H1 (cell line): ENCODE data around the gene CCDC178. TPM values are rescaled to one million over a fixed set of nuclear protein-coding genes. Genes with fewer than 3 reads are reported as not detected.

Experiments used
- CTCF ChIA-PET: fragments of 300-600 bp; sonication (Branson Sonifier 250); formaldehyde crosslinking; loops from one replicate; lab custom pipeline; 2021; ENCODE audit not compliant: partially characterized antibody; lab: Charles Lee
- POLR2A ChIA-PET: fragments of 300-600 bp; sonication (Branson Sonifier 250); formaldehyde crosslinking; loops from one replicate; lab custom pipeline; 2021; ENCODE audit warnings: inconsistent platforms; ENCODE audit not compliant: partially characterized antibody; lab: Charles Lee
- DNase-seq, 2 experiments: peaks; one replicate each; pipeline versions ENCODE4 v3.0.0 to v3.0.0-alpha.2; 2010 to 2022; ENCODE audit warnings: low spot score in 2 of 2, low read depth in 1 of 2, mixed read lengths in 1 of 2
- FAIRE-seq: peaks from 2 replicates; lab custom pipeline; 2011; peaks lifted over from hg19 to GRCh38; lab: Jason Lieb, UNC
- H2AFZ ChIP-seq: 2 replicates; pipeline ENCODE4 v1.8.1; 2012; ENCODE audit warnings: low read length, inconsistent platforms
- H2AK5ac ChIP-seq: 2 replicates; pipeline ENCODE4 v1.6.1; 2013; ENCODE audit warnings: low read depth, low read length
- H2BK120ac ChIP-seq: replicated peaks from 2 replicates; pipeline ENCODE3; 2013; ENCODE audit warnings: low read depth, low read length, inconsistent platforms
- H2BK12ac ChIP-seq: 2 replicates; pipeline ENCODE4 v1.6.1; 2013; ENCODE audit warnings: low read depth, low read length
- H2BK15ac ChIP-seq: 2 replicates; pipeline ENCODE4 v1.6.1; 2013; ENCODE audit warnings: low read length
- H2BK20ac ChIP-seq: 2 replicates; pipeline ENCODE4 v1.6.1; 2013; ENCODE audit warnings: low read length
- H2BK5ac ChIP-seq: 2 replicates; pipeline ENCODE4 v1.6.1; 2013; ENCODE audit warnings: low read depth, low read length
- H3K14ac ChIP-seq: 2 replicates; pipeline ENCODE4 v1.6.1; 2013; ENCODE audit warnings: inconsistent platforms; ENCODE audit not compliant: insufficient read length
- H3K18ac ChIP-seq: 2 replicates; pipeline ENCODE4 v1.6.1; 2013; ENCODE audit warnings: low read length; ENCODE audit errors: extremely low read depth
- H3K23ac ChIP-seq: 2 replicates; pipeline ENCODE4 v1.6.1; 2013; ENCODE audit warnings: inconsistent platforms; ENCODE audit not compliant: insufficient read length
- H3K23me2 ChIP-seq: 2 replicates; pipeline ENCODE4 v1.6.1; 2013; ENCODE audit warnings: low read depth, low read length
- H3K27ac ChIP-seq: 2 replicates; pipeline ENCODE4 v1.6.1; 2011; ENCODE audit warnings: low read depth, low read length, inconsistent platforms
- H3K27me3 ChIP-seq, 4 experiments: replicated peaks in 1 of 4; 1 replicate in 1 of 4; 2 replicates in 3 of 4; pipeline versions ENCODE4 v1.6.1 to v1.8.1; 2011 to 2013; ENCODE audit warnings: low read length in 3 of 4, mild to moderate bottlenecking in 3 of 4, inconsistent platforms in 2 of 4, mixed read lengths in 2 of 4, moderate library complexity in 1 of 4; ENCODE audit not compliant: control insufficient read depth in 3 of 4, insufficient read depth in 3 of 4; ENCODE audit errors: extremely low read depth in 1 of 4
- H3K36me3 ChIP-seq, 4 experiments: 2 replicates each; pipeline versions ENCODE4 v1.6.1 to v1.8.1; 2011 to 2013; ENCODE audit warnings: mild to moderate bottlenecking in 4 of 4, low read length in 3 of 4, moderate library complexity in 2 of 4, control low read depth in 1 of 4, inconsistent platforms in 1 of 4; ENCODE audit not compliant: insufficient read depth in 4 of 4, control insufficient read depth in 2 of 4
- H3K4ac ChIP-seq: replicated peaks from 2 replicates; pipeline ENCODE3; 2013; ENCODE audit warnings: low read length, low read depth, mixed read lengths, inconsistent platforms; ENCODE audit not compliant: insufficient read length
- H3K4me1 ChIP-seq, 4 experiments: replicated peaks in 1 of 4; 1 replicate in 1 of 4; 2 replicates in 3 of 4; pipeline versions ENCODE4 v1.6.1 to v1.8.1; 2011 to 2013; ENCODE audit warnings: low read length in 3 of 4, inconsistent platforms in 2 of 4, mixed read lengths in 1 of 4; ENCODE audit not compliant: insufficient read depth in 4 of 4, control insufficient read depth in 3 of 4
- H3K4me2 ChIP-seq, 2 experiments: 2 replicates each; pipeline versions ENCODE4 v1.6.1 to v1.8.1; 2011 to 2013; ENCODE audit warnings: low read depth in 2 of 2, low read length in 2 of 2, control low read depth in 1 of 2, inconsistent platforms in 1 of 2, mild to moderate bottlenecking in 1 of 2; ENCODE audit not compliant: insufficient read depth in 1 of 2
- H3K4me3 ChIP-seq, 4 experiments: fragments of 200-600, 300-600 bp in 1 of 4; sonication (generic), shearing (Covaris generic), sonication (Bioruptor Twin) in 1 of 4; 2 replicates each; pipeline versions ENCODE4 v1.5.1 to v1.8.1; 2011 to 2016; ENCODE audit warnings: low read length in 4 of 4, low read depth in 3 of 4, control low read depth in 2 of 4, inconsistent platforms in 2 of 4, mild to moderate bottlenecking in 2 of 4, mixed read lengths in 1 of 4, moderate library complexity in 1 of 4; ENCODE audit not compliant: insufficient read depth in 2 of 4; ENCODE audit errors: extremely low read depth in 1 of 4
- H3K56ac ChIP-seq: replicated peaks from 2 replicates; pipeline ENCODE3; 2013; ENCODE audit warnings: low read depth, mild to moderate bottlenecking, mixed read lengths, low read length, inconsistent platforms; ENCODE audit not compliant: insufficient read length
- H3K79me1 ChIP-seq: 2 replicates; pipeline ENCODE4 v1.6.1; 2013; ENCODE audit warnings: low read depth, low read length, control low read depth
- H3K79me2 ChIP-seq, 2 experiments: 2 replicates each; pipeline versions ENCODE4 v1.6.1 to v1.8.1; 2012 to 2013; ENCODE audit warnings: low read length in 2 of 2, mild to moderate bottlenecking in 2 of 2, inconsistent platforms in 1 of 2; ENCODE audit not compliant: insufficient read depth in 2 of 2, control insufficient read depth in 1 of 2
- H3K9ac ChIP-seq, 4 experiments: replicated peaks in 1 of 4; 1 replicate in 1 of 4; 2 replicates in 3 of 4; pipeline versions ENCODE4 v1.6.1 to v1.8.1; 2011 to 2013; ENCODE audit warnings: low read depth in 3 of 4, low read length in 3 of 4, control low read depth in 2 of 4, mild to moderate bottlenecking in 2 of 4, moderate library complexity in 2 of 4, inconsistent platforms in 1 of 4; ENCODE audit errors: extremely low read depth in 1 of 4
- H3K9me3 ChIP-seq, 2 experiments: 2 replicates each; pipeline versions ENCODE4 v1.6.1 to v1.8.1; 2012 to 2013; ENCODE audit warnings: mild to moderate bottlenecking in 2 of 2, moderate library complexity in 2 of 2, control low read depth in 1 of 2, inconsistent platforms in 1 of 2, low read depth in 1 of 2, low read length in 1 of 2, mixed read lengths in 1 of 2; ENCODE audit not compliant: insufficient read depth in 2 of 2
- H4K20me1 ChIP-seq, 2 experiments: replicated peaks in 1 of 2; 2 replicates each; pipeline versions ENCODE3 to v1.8.1; 2011 to 2013; ENCODE audit warnings: inconsistent platforms in 2 of 2, low read length in 2 of 2, mild to moderate bottlenecking in 1 of 2; ENCODE audit not compliant: insufficient read depth in 2 of 2, control insufficient read depth in 1 of 2
- H4K5ac ChIP-seq: 2 replicates; pipeline ENCODE4 v1.6.1; 2013; ENCODE audit warnings: low read length, low read depth, mixed read lengths, inconsistent platforms; ENCODE audit not compliant: insufficient read length
- H4K8ac ChIP-seq: 2 replicates; pipeline ENCODE4 v1.8.0; 2013; ENCODE audit warnings: mild to moderate bottlenecking, moderate library complexity, low read length, inconsistent platforms; ENCODE audit not compliant: insufficient read depth; ENCODE audit errors: extremely low read depth
- H4K91ac ChIP-seq: replicated peaks from 2 replicates; pipeline ENCODE3; 2013; ENCODE audit warnings: low read length, mixed read lengths, inconsistent platforms; ENCODE audit not compliant: insufficient read length
- FOSL1 ChIP-seq: IDR thresholded peaks from 2 replicates; pipeline ENCODE4 v1.6.1; 2011; ENCODE audit warnings: mild to moderate bottlenecking, low read depth, low read length, moderate library complexity; ENCODE audit not compliant: insufficient read depth
- GABPA ChIP-seq: IDR thresholded peaks from 2 replicates; pipeline ENCODE4 v1.6.1; 2011; ENCODE audit warnings: mild to moderate bottlenecking, low read length, moderate library complexity, borderline replicate concordance; ENCODE audit not compliant: insufficient read depth
- HDAC6 ChIP-seq: IDR thresholded peaks from one replicate; pipeline ENCODE4 v1.7.1; 2012; ENCODE audit warnings: low read depth, mild to moderate bottlenecking, inconsistent platforms, low read length, moderate library complexity
- WGBS, 2 experiments: shearing (Covaris generic) in 1 of 2; methylation state at CpG; one replicate each; pipeline versions ENCODE4 v1.1.6 to v1.1.7; 2013 to 2015; ENCODE audit warnings: low lambda C conversion rate in 2 of 2, mixed read lengths in 2 of 2, inconsistent platforms in 1 of 2, low coverage in 1 of 2, missing lambda C conversion rate in 1 of 2; ENCODE audit not compliant: insufficient replicate concordance in 2 of 2, insufficient coverage in 1 of 2, insufficient read length in 1 of 2; ENCODE audit errors: extremely low coverage in 1 of 2, missing lambda C conversion rate in 1 of 2; 5-methylcytosine and 5-hydroxymethylcytosine counted together
- polyA plus RNA-seq, 7 experiments: library from polyadenylated mRNA; depleted of rRNA in 3 of 7; stranded (reverse) in 5 of 7; unstranded in 2 of 7; fragments of >200 nt in 5 of 7; fragments of 200-250 nt in 2 of 7; gene quantifications; 1 replicate in 5 of 7; 2 replicates in 1 of 7; 4 replicates in 1 of 7; pipeline versions ENCODE4 v1.2.1 to v1.2.3, GENCODE V29; 2011 to 2013; ENCODE audit warnings: missing spikeins in 2 of 7, mixed read lengths in 2 of 7
- total RNA-seq: library from RNA; stranded (reverse); fragmentation: NEBNext Ultra II Directional; extraction: Animal tissue kit (Norgen Biotek cat#: 25700); gene quantifications from 2 replicates; pipeline ENCODE4 v1.2.1, GENCODE V29; 2021

CCDC178 gene
- total and polyA plus RNA-seq, 2 of the 8 experiments (the other 6 are each of a cell fraction or from before 2014, with no cell fraction given): not detected

DNA sequence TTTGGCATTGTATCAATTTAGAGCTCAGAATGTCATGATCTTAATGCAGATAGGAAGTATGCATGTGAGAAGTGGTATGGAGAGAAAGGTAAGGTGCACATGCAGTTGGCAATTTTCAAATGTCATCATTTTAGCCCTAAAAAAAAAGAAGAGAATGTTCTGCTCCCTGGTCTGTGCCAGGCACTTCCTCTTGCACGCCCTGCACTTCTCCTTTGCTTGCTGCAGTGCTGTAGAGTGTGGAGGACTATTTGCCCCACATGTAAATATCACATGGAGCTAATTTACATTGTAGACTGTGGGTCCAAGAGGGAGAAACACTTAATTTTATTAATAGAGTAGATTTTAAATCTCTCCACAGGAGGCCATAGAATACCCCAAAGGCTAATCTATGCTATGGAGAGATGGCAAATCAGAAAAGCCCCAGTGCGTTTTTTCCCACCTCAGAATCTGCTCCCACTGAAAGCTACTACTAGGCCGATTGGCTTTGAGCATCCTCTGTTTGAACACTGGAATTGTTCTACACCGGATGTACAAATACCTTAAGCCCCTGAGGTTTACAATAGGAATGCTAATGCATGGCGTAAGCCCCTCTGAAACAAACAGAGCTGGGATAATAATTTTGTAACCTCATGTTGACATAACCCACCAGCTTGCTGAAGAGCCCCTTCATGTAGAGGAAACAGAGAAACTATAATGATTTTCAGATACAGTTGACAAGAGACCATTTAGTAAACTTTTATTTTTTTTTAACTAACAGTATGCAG lies 530.5 kb downstream of the CCDC178 start:
- H2BK15ac ChIP-seq: no peak overlapping the region
- H4K5ac ChIP-seq: no peak overlapping the region
- no peak overlapping the region for H2BK120ac ChIP-seq
- H2BK5ac ChIP-seq: no peak overlapping the region
- no peaks in the 10 kb centered on the region for H3K23me2 ChIP-seq
- H3K14ac ChIP-seq: no peak overlapping the region
- POLR2A ChIA-PET: no interaction called here
- FAIRE-seq: no peak
- no peak for DNase-seq
- H4K8ac ChIP-seq: no peak overlapping the region
- no peak overlapping the region for H4K91ac ChIP-seq
- H3K79me2 ChIP-seq: no peaks in the 10 kb centered on the region
- 91% methylated on average over 5 of the region's 5 CpGs; no CpG with 5 or more reads in 1 of the 2 experiments for WGBS, 2 experiments
- no peak overlapping the region for H3K56ac ChIP-seq
- TF ChIP-seq HDAC6 (no peak), FOSL1 (no peak), GABPA (no peak)
- no peaks in the 10 kb centered on the region for H3K27me3 ChIP-seq
- H3K4me1 ChIP-seq: no peaks in the 10 kb centered on the region
- CTCF ChIA-PET: interaction anchor here (1.0 to 2.6 kb wide), 7 partner anchors 8 to 235 kb away, joined by 3 to 12 read pairs (median 3); no protein-coding TSS in a partner anchor
- no peak overlapping the region for H3K9ac ChIP-seq
- H3K79me1 ChIP-seq: no peaks in the 10 kb centered on the region
- no peak overlapping the region for H2BK20ac ChIP-seq
- no peak overlapping the region for H3K4ac ChIP-seq
- H3K36me3 ChIP-seq: no peaks in the 10 kb centered on the region
- H3K4me2 ChIP-seq: no peak overlapping the region
- H3K18ac ChIP-seq: no peak overlapping the region
- no peak overlapping the region for H3K4me3 ChIP-seq
- H2AFZ ChIP-seq: no peak overlapping the region
- H3K9me3 ChIP-seq: no peaks in the 10 kb centered on the region
- no peak overlapping the region for H2AK5ac ChIP-seq
- no peak overlapping the region for H3K23ac ChIP-seq
- H4K20me1 ChIP-seq: no peaks in the 10 kb centered on the region
- H3K27ac ChIP-seq: no peak overlapping the region
- H2BK12ac ChIP-seq: no peak overlapping the region
